ENCODE measurements around the gene CTNNB1. TPM values are rescaled to one million over a fixed set of nuclear protein-coding genes. Genes with fewer than 3 reads are reported as not detected.

CTNNB1 gene
- total RNA-seq, 1 donor from 2014 or later, result 416 TPM

DNA sequence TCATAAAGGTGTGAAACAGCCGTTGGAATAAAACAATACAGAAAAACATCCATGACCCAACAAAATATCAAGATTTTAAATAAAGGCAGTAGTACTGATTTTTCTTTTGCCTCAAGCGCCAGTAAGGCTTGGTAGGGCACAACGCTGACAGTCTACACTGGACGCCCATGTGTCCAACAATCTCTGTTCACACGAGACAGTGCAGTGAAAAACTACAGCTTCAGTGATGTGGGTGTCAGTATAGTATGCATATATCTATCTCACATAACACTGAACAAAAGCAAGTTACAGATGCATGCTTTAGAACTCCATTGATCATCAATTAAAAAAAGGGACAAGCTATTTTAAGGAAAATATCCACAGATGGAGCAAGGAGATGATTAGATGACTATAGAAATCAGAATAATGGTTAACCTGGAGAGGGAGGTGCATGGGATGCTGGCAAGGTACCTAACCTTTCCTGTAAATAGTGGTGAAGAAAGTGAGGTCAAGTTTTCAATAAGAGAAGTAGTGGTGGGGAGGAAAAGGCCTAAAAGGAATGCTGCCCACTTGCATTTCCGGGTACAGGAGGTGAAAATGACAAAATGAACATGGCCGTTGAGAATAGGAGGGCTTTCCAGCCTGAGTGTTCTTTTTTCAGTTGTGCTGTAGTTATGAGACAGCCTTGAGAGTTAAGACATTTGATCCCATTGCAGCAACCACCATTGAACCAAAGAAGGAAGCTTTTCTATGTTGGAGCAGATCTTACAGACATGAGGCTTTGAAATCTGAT is 42.7 kb downstream of the CTNNB1 start:
- Histone ChIP-seq H3K27me3 (ENCODE audit: control insufficient read depth, insufficient read depth, low read length) (no peaks in the 10 kb centered on the region), H3K36me3 (ENCODE audit: control insufficient read depth, insufficient read depth, low read length) (peaks cover 4% of the 10 kb centered on the region), H3K4me3 (ENCODE audit: low read depth, low read length) (no peak overlapping the region)
- no peak for DNase-seq (ENCODE audit: low read depth)
- TF ChIP-seq CTCF (IDR thresholded peaks at IDR 0.05; ENCODE audit: insufficient read depth, low read length, poor library complexity, severe bottlenecking), result no peak

- no peak for DNase-seq (ENCODE audit: low read depth)
- Histone ChIP-seq H3K27me3 (ENCODE audit: control insufficient read depth, insufficient read depth, low read length) (no peaks in the 10 kb centered on the region), H3K36me3 (ENCODE audit: control insufficient read depth, insufficient read depth, low read length) (peaks cover 4% of the 10 kb centered on the region), H3K4me3 (ENCODE audit: low read depth, low read length) (no peak overlapping the region)
- no peak for TF ChIP-seq CTCF (IDR thresholded peaks at IDR 0.05; ENCODE audit: insufficient read depth, low read length, poor library complexity, severe bottlenecking)
Observed at GRCh38 chr3:41243183-41243582, 43.9 kb downstream of the CTNNB1 start.

DNA sequence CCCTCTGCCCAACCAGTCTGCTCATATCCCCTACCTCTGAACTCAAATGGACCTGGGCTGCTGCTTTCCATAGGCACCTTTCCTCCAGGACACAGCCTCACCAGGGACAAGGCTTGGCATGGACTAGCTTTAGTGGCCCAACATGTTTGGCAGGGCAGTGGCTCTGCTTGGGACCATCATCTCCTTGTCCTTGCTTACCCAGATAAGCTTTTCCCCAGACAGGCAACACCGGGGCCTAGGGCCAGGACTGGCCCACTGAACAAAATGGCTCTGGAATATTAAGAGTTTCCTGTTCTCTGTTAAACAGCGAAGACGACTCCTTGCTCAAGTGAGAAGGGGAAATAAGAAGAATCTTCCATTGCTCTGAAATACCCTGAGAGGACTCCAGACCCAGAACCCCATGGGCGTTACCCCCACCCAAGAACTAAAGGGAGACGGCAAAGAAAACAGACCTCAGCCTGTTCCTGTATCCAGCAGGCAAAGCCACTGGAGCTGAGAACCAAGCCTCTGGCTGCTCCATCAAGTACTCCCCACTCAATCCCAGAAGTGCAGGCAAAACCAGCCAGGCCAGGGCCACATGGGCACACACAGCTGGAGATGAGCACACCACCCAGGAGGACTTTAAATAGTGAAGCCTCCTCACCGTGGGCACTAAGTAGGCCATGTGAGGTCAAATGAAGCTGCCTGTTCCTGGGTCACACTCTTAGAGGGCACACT is 45.5 kb downstream of the CTNNB1 start:
- DNase-seq (ENCODE audit: low read depth), result no peak
- H3K4me3 ChIP-seq (ENCODE audit: low read depth, low read length), result no peak overlapping the region
- peaks cover 2% of the 10 kb centered on the region for H3K36me3 ChIP-seq (ENCODE audit: control insufficient read depth, insufficient read depth, low read length)
- H3K27me3 ChIP-seq (ENCODE audit: control insufficient read depth, insufficient read depth, low read length), result no peaks in the 10 kb centered on the region
- no peak for TF ChIP-seq CTCF (IDR thresholded peaks at IDR 0.05; ENCODE audit: insufficient read depth, low read length, poor library complexity, severe bottlenecking)

DNA sequence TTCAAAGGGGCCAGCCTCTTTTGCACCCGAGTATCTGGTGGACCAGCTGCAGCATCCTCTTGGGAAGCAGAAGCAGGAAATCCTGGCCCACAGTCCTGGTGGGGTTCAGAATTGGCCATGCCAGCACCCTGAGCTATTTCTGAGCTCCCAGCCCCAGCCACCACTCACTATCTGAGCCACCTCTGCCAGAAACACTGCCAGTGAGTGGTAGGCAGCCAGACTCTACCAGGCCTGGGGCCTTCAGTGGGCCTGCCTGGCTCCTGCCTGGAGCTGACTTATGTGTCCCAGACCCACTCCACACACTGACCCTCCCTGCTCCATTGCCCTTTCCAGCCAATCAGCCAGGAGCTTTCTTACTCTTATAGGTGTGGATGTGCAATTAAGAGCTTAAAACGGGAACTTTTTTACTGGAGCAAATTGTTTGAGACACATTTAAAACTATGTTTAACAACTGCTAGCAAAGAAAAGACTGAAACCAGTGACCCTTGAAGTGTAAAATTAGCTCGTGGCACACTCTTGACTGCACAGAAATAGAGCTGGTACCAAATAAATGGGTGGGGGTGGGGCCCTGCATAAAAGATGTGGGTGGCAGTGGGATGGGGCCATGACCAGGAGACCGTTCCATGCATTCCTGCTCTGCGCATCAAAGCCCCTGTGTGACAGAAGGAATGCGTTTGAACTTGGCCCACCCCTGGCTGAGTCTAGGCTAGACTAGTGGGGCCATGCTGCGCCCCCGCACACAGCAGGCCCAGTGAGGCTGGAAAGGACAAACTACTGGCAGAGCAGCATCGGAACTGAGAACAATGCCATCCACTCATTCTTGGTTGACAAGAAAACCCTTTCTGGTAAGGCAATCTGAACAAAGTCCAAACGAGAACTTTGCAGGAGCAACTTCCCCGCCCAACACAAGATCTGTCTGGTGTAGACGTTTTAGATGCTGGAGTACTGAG is 48.0 kb downstream of the CTNNB1 start:
- DNase-seq (ENCODE audit: low read depth), result no peak
- TF ChIP-seq CTCF (IDR thresholded peaks at IDR 0.05; ENCODE audit: insufficient read depth, low read length, poor library complexity, severe bottlenecking), result no peak

GRCh38 chr3:41248525-41248924 is 49.2 kb downstream of the CTNNB1 start:
- H3K36me3 ChIP-seq (ENCODE audit: control insufficient read depth, insufficient read depth, low read length), result no peaks in the 10 kb centered on the region
- H3K4me3 ChIP-seq (ENCODE audit: low read depth, low read length), result no peak overlapping the region
- H3K27me3 ChIP-seq (ENCODE audit: control insufficient read depth, insufficient read depth, low read length), result no peaks in the 10 kb centered on the region
- no peak for DNase-seq (ENCODE audit: low read depth)
- no peak for TF ChIP-seq CTCF (IDR thresholded peaks at IDR 0.05; ENCODE audit: insufficient read depth, low read length, poor library complexity, severe bottlenecking)

More for the DNA sequence above, 48.0 kb downstream of the CTNNB1 start:
- Histone ChIP-seq H3K4me3 (ENCODE audit: low read depth, low read length) (no peak overlapping the region), H3K36me3 (ENCODE audit: control insufficient read depth, insufficient read depth, low read length) (no peaks in the 10 kb centered on the region), H3K27me3 (ENCODE audit: control insufficient read depth, insufficient read depth, low read length) (no peaks in the 10 kb centered on the region)
